HFFc6 (cell line): ENCODE data around the gene ANKS1A. TPM values are rescaled to one million over a fixed set of nuclear protein-coding genes. Genes with fewer than 3 reads are reported as not detected.

ENCODE experiments used
- DNase-seq: peaks from one replicate; pipeline ENCODE4 v3.0.0-alpha.2; 2018
- H3K27ac Mint-ChIP-seq: 2 replicates; pipeline ENCODE4 v1.8.0; 2020; ENCODE audit warnings: mild to moderate bottlenecking, mixed read lengths
- H3K27me3 Mint-ChIP-seq: 2 replicates; pipeline ENCODE4 v1.8.0; 2021; ENCODE audit warnings: mild to moderate bottlenecking, moderate library complexity, mixed read lengths; ENCODE audit not compliant: insufficient read depth
- H3K36me3 Mint-ChIP-seq: 2 replicates; pipeline ENCODE4 v1.8.0; 2021; ENCODE audit warnings: low read depth, mixed read lengths
- H3K4me1 Mint-ChIP-seq: 2 replicates; pipeline ENCODE4 v1.8.0; 2020; ENCODE audit warnings: low read depth, mixed read lengths
- H3K4me3 Mint-ChIP-seq: 2 replicates; pipeline ENCODE4 v1.8.0; 2020; ENCODE audit warnings: mild to moderate bottlenecking, moderate library complexity, mixed read lengths
- H3K9me3 Mint-ChIP-seq: 2 replicates; pipeline ENCODE4 v1.8.0; 2020; ENCODE audit warnings: mild to moderate bottlenecking, mixed read lengths
- CTCF ChIP-seq: fragments of 200-600 bp; sonication (generic); IDR thresholded peaks from 2 replicates; pipeline ENCODE4 v1.5.0; 2021; ENCODE audit warnings: antibody characterized with exemption, mild to moderate bottlenecking
- total RNA-seq, 6 experiments: library from RNA; stranded (reverse); fragmentation: NEBNext Ultra II Directional; extraction: Animal tissue kit (Norgen Biotek cat#: 25700); gene quantifications; 2 replicates in 1 of 6; 3 replicates in 5 of 6; pipeline ENCODE4 v1.2.3, GENCODE V29; 2021

The ANKS1A gene
- total RNA-seq, 6 experiments from 2014 or later: 11.6 to 13.5 (median 13.1) TPM

GRCh38 chr6:35080016-35080680 is 191.1 kb downstream of the ANKS1A start:
- H3K27ac Mint-ChIP-seq: no peak overlapping the region
- peaks cover 7% of the 10 kb centered on the region for H3K27me3 Mint-ChIP-seq

GRCh38 chr6:35080821-35081425 is 191.9 kb downstream of the ANKS1A start:
- Mint-ChIP-seq H3K27me3 (peaks cover 7% of the 10 kb centered on the region), H3K4me1 (peaks cover 12% of the 10 kb centered on the region), H3K4me3 (no peak overlapping the region; the same call in 1 of the 2 replicates), H3K36me3 (no peaks in the 10 kb centered on the region), H3K27ac (no peak overlapping the region), H3K9me3 (no peaks in the 10 kb centered on the region)
- TF ChIP-seq CTCF: no peak
- no peak for DNase-seq

More at GRCh38 chr6:35080016-35080680, 191.1 kb downstream of the ANKS1A start:
- H3K4me3 Mint-ChIP-seq: no peak overlapping the region
- DNase-seq: no peak
- TF ChIP-seq CTCF: no peak
- H3K9me3 Mint-ChIP-seq: no peaks in the 10 kb centered on the region
- no peaks in the 10 kb centered on the region for H3K36me3 Mint-ChIP-seq
- peaks cover 12% of the 10 kb centered on the region for H3K4me1 Mint-ChIP-seq

- no peak overlapping the region for H3K4me3 Mint-ChIP-seq
- H3K27ac Mint-ChIP-seq: no peak overlapping the region
- H3K4me1 Mint-ChIP-seq: peaks cover 12% of the 10 kb centered on the region
- TF ChIP-seq CTCF: no peak
- no peak for DNase-seq
- no peaks in the 10 kb centered on the region for H3K36me3 Mint-ChIP-seq
- H3K9me3 Mint-ChIP-seq: no peaks in the 10 kb centered on the region
- H3K27me3 Mint-ChIP-seq: peaks cover 7% of the 10 kb centered on the region
Observed at GRCh38 chr6:35081426-35081851, 192.4 kb downstream of the ANKS1A start.

GRCh38 chr6:35082046-35082732 is 193.1 kb downstream of the ANKS1A start:
- Mint-ChIP-seq H3K9me3 (no peaks in the 10 kb centered on the region), H3K36me3 (no peaks in the 10 kb centered on the region; the same call in 1 of the 2 replicates), H3K4me1 (peaks cover 12% of the 10 kb centered on the region), H3K27ac (0 out of 2 replicates have a peak overlapping the region, but pooled peaks have one; percentile 19), H3K4me3 (no peak overlapping the region), H3K27me3 (peaks cover 7% of the 10 kb centered on the region)
- no peak for TF ChIP-seq CTCF
- DNase-seq: no peak

- Mint-ChIP-seq H3K27ac (no peak overlapping the region), H3K36me3 (no peaks in the 10 kb centered on the region; the same call in 1 of the 2 replicates), H3K27me3 (peaks cover 7% of the 10 kb centered on the region), H3K9me3 (no peaks in the 10 kb centered on the region), H3K4me1 (peaks cover 12% of the 10 kb centered on the region), H3K4me3 (no peak overlapping the region)
- TF ChIP-seq CTCF: no peak
- DNase-seq: no peak
Observed at GRCh38 chr6:35082733-35083403, 193.8 kb downstream of the ANKS1A start.
